ENCODE measurements around the gene HKDC1.
A peak's percentile ranks its signal among the peaks of the same experiment; 100 is the strongest.
"Not testable (repeated sequence)": the region's sequence is repeated elsewhere in the genome, so short reads cannot be mapped to it uniquely, and the experiment has no call there.

Gene HKDC1

GRCh38 chr10:69220041-69220451 lies at the start of gene HKDC1:
HKDC1 (plus strand) TSS chr10:69220332; CDS start chr10:69220436, 104 bp downstream.
- DNase-seq, result no peak

- DNase-seq, result no peak
Measured at GRCh38 chr10:69172241-69172982, 47.7 kb upstream of the HKDC1 start.

- not testable (repeated sequence) for DNase-seq
Measured at GRCh38 chr10:69175326-69175725, 44.8 kb upstream of the HKDC1 start.

GRCh38 chr10:69176823-69177222 lies 43.3 kb upstream of the HKDC1 start:
- DNase-seq, result no peak

- no peak for DNase-seq
Measured at GRCh38 chr10:69179089-69179742, 40.9 kb upstream of the HKDC1 start.

GRCh38 chr10:69179743-69180524 lies 40.2 kb upstream of the HKDC1 start, which contains the start of gene SUPV3L1:
SUPV3L1 (plus strand) TSS chr10:69180234; CDS start chr10:69180292, 58 bp downstream.
- DNase-seq, result peak; percentile 93

GRCh38 chr10:69180525-69181204 lies 39.5 kb upstream of the HKDC1 start:
- DNase-seq, result peak; percentile 5

- DNase-seq, result no peak
Measured at GRCh38 chr10:69181433-69181832, 38.7 kb upstream of the HKDC1 start.

GRCh38 chr10:69182005-69182404 lies 38.1 kb upstream of the HKDC1 start:
- no peak for DNase-seq

- no peak for DNase-seq
Measured at GRCh38 chr10:69186524-69186923, 33.6 kb upstream of the HKDC1 start.

GRCh38 chr10:69201045-69201444 lies 19.1 kb upstream of the HKDC1 start:
- no peak for DNase-seq

GRCh38 chr10:69202332-69202731 lies 17.8 kb upstream of the HKDC1 start:
- DNase-seq, result no peak

GRCh38 chr10:69208761-69209160 lies 11.4 kb upstream of the HKDC1 start:
- no peak for DNase-seq

- no peak for DNase-seq
Measured at GRCh38 chr10:69209787-69210484, 10.2 kb upstream of the HKDC1 start.

- DNase-seq, result no peak
Measured at GRCh38 chr10:69211104-69211503, 9.0 kb upstream of the HKDC1 start.

- no peak for DNase-seq
Measured at GRCh38 chr10:69211524-69211923, 8.6 kb upstream of the HKDC1 start.

GRCh38 chr10:69213591-69214311 lies 6.4 kb upstream of the HKDC1 start:
- DNase-seq, result no peak

- DNase-seq, result no peak
Measured at GRCh38 chr10:69214666-69215131, 5.4 kb upstream of the HKDC1 start.

GRCh38 chr10:69215405-69216171 lies 4.5 kb upstream of the HKDC1 start:
- DNase-seq, result peak; percentile 48

GRCh38 chr10:69216577-69217118 lies 3.5 kb upstream of the HKDC1 start:
- DNase-seq, result no peak

Data from GF-D8 (cell line).